Iris pigment epithelial cell (primary cell): ENCODE data around the gene KLHL24.
"Not testable (repeated sequence)": the region's sequence is repeated elsewhere in the genome, so short reads cannot be mapped to it uniquely, and the experiment has no call there.

ENCODE experiments used
- DNase-seq: peaks from one replicate; pipeline ENCODE4 v3.0.0-alpha.2; 2011; ENCODE audit warnings: low read depth

Gene KLHL24

GRCh38 chr3:183697123-183697609, 61.7 kb downstream of the KLHL24 start:
- no peak for DNase-seq

GRCh38 chr3:183697610-183698317, 62.3 kb downstream of the KLHL24 start, which contains the start of gene YEATS2:
YEATS2 (plus strand) TSS chr3:183697797; CDS start chr3:183715163, 17,366 bp downstream.
- peak; percentile 56 for DNase-seq

GRCh38 chr3:183698318-183698751, 62.9 kb downstream of the KLHL24 start:
- DNase-seq = peak; percentile 54

GRCh38 chr3:183698756-183699155, 63.3 kb downstream of the KLHL24 start:
- peak; percentile 41 for DNase-seq

- no peak for DNase-seq
Measured at GRCh38 chr3:183699238-183699947, 64.0 kb downstream of the KLHL24 start.

- DNase-seq = no peak
Measured at GRCh38 chr3:183701744-183702143, 66.3 kb downstream of the KLHL24 start.

GRCh38 chr3:183703892-183704291, 68.5 kb downstream of the KLHL24 start:
- DNase-seq = not testable (repeated sequence)

- no peak for DNase-seq
Measured at GRCh38 chr3:183710231-183710630, 74.8 kb downstream of the KLHL24 start.

- DNase-seq = peak; percentile 42
Measured at GRCh38 chr3:183711516-183711915, 76.1 kb downstream of the KLHL24 start.

- no peak for DNase-seq
Measured at GRCh38 chr3:183714622-183715021, 79.2 kb downstream of the KLHL24 start.

- no peak for DNase-seq
Measured at GRCh38 chr3:183718012-183718411, 82.6 kb downstream of the KLHL24 start.

- no peak for DNase-seq
Measured at GRCh38 chr3:183725387-183725786, 90.0 kb downstream of the KLHL24 start.

GRCh38 chr3:183728204-183728603, 92.8 kb downstream of the KLHL24 start:
- DNase-seq = no peak

GRCh38 chr3:183730361-183730760, 94.9 kb downstream of the KLHL24 start:
- no peak for DNase-seq

GRCh38 chr3:183731611-183732010, 96.2 kb downstream of the KLHL24 start:
- no peak for DNase-seq

GRCh38 chr3:183733553-183733952, 98.1 kb downstream of the KLHL24 start:
- no peak for DNase-seq
